K562 (cell line): ENCODE data around the gene RBMS1. TPM values are rescaled to one million over a fixed set of nuclear protein-coding genes. Genes with fewer than 3 reads are reported as not detected.

Experiments used
- CBX3 ChIP-seq, 2 experiments: IDR thresholded peaks; 1 replicate in 1 of 2; 2 replicates in 1 of 2; pipeline ENCODE4 v1.6.1; 2012; ENCODE audit warnings: inconsistent platforms in 2 of 2, low read length in 2 of 2, borderline replicate concordance in 1 of 2, control low read depth in 1 of 2
- GMEB1 ChIP-seq: fragments of 250-450 bp; sonication (Bioruptor Pico); IDR thresholded peaks from 2 replicates; pipeline ENCODE4 v1.4.0; 2020; ENCODE audit warnings: mild to moderate bottlenecking
- GTF2A2 ChIP-seq: IDR thresholded peaks from 2 replicates; pipeline ENCODE4 v1.6.1; 2016; ENCODE audit warnings: mild to moderate bottlenecking, missing genetic modification characterization, missing compliant biosample characterization
- HINFP ChIP-seq: fragments of 450-650 bp; conservative IDR thresholded peaks from 2 replicates; pipeline ENCODE4 v1.6.1; 2016; ENCODE audit warnings: missing genetic modification characterization, low read depth, mild to moderate bottlenecking, control low read depth, missing compliant biosample characterization
- NCOA6 ChIP-seq: fragments of 450-650 bp; IDR thresholded peaks from 2 replicates; pipeline ENCODE4 v1.6.1; 2017; ENCODE audit warnings: mild to moderate bottlenecking
- NCOR1 ChIP-seq: fragments of 450-650 bp; IDR thresholded peaks from 2 replicates; pipeline ENCODE4 v1.6.1; 2016; ENCODE audit warnings: mild to moderate bottlenecking, moderate library complexity
- NFXL1 ChIP-seq: fragments of 450-650 bp; formaldehyde crosslinking; IDR thresholded peaks from 2 replicates; pipeline ENCODE4 v1.4.0; 2021; ENCODE audit warnings: mild to moderate bottlenecking
- PHB ChIP-seq: fragments of 250-450 bp; sonication (Bioruptor Pico); IDR thresholded peaks from 2 replicates; pipeline ENCODE4 v1.5.0; 2021
- RB1 ChIP-seq: fragments of 450-650 bp; IDR thresholded peaks from 2 replicates; pipeline ENCODE4 v1.6.1; 2017; ENCODE audit warnings: low read depth, mild to moderate bottlenecking
- SNIP1 ChIP-seq: fragments of 450-650 bp; IDR thresholded peaks from 2 replicates; pipeline ENCODE4 v1.7.1; 2017; ENCODE audit warnings: low read depth, mild to moderate bottlenecking
- SUPT5H ChIP-seq: fragments of 450-650 bp; IDR thresholded peaks from 2 replicates; pipeline ENCODE4 v1.6.1; 2016
- polyA plus RNA-seq, 8 experiments: library from polyadenylated mRNA; depleted of rRNA in 4 of 8; stranded (reverse) in 5 of 8; unstranded in 3 of 8; fragments of >200 nt; fragmentation: Nextera tagmentation in 2 of 8; fragmentation: Illumina TruSeq in 1 of 8; extraction: Ambion mirVana in 2 of 8; extraction: Trizol in 1 of 8; gene quantifications; 2 replicates each; pipeline versions ENCODE4 v1.2.1 to v1.2.3, GENCODE V29; 2011 to 2014; ENCODE audit warnings: inconsistent platforms in 1 of 8, missing spikeins in 1 of 8
- total RNA-seq, 7 experiments: library from RNA; depleted of rRNA in 6 of 7; stranded (reverse); fragments of >200 nt in 6 of 7; fragmentation: Illumina TruSeq in 2 of 7; extraction: Trizol in 2 of 7; gene quantifications; 2 replicates each; pipeline versions ENCODE4 v1.2.1 to v1.2.3, GENCODE V29; 2011 to 2021; ENCODE audit warnings: low replicate concordance in 1 of 7
- TF ChIP-seq, protein P1 (sequence below): fragments of 250-450 bp; sonication (Bioruptor Pico); IDR thresholded peaks from 2 replicates; pipeline ENCODE4 v1.5.0; 2020; ENCODE audit warnings: mild to moderate bottlenecking, borderline replicate concordance

Gene RBMS1
- total and polyA plus RNA-seq, 9 of the 15 experiments (the other 6 are each of a cell fraction or from before 2014, with no cell fraction given) = 0.04 to 0.31 (median 0.09) TPM; not detected in 6

- no peak for TF ChIP-seq HINFP (tag)
- TF ChIP-seq GTF2A2 (tag) = no peak
- TF ChIP-seq CBX3 (IDR thresholded peaks at IDR 0.05; ENCODE audit: borderline replicate concordance in 1 of 2, low read length in 2 of 2) = no peak
- TF ChIP-seq, protein P1, sequence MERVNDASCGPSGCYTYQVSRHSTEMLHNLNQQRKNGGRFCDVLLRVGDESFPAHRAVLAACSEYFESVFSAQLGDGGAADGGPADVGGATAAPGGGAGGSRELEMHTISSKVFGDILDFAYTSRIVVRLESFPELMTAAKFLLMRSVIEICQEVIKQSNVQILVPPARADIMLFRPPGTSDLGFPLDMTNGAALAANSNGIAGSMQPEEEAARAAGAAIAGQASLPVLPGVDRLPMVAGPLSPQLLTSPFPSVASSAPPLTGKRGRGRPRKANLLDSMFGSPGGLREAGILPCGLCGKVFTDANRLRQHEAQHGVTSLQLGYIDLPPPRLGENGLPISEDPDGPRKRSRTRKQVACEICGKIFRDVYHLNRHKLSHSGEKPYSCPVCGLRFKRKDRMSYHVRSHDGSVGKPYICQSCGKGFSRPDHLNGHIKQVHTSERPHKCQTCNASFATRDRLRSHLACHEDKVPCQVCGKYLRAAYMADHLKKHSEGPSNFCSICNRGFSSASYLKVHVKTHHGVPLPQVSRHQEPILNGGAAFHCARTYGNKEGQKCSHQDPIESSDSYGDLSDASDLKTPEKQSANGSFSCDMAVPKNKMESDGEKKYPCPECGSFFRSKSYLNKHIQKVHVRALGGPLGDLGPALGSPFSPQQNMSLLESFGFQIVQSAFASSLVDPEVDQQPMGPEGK = no peak
- TF ChIP-seq NCOA6 = no peak
- TF ChIP-seq NFXL1 = no peak
- no peak for TF ChIP-seq SUPT5H
- TF ChIP-seq NCOR1 = no peak
- no peak for TF ChIP-seq GMEB1 (CRISPR knock-in tag)
- TF ChIP-seq RB1 = no peak
- no peak for TF ChIP-seq SNIP1
- no peak for TF ChIP-seq PHB (CRISPR knock-in tag)
Measured at GRCh38 chr2:160373263-160373662, 120.3 kb downstream of the RBMS1 start (continued).
